H9 (cell line): ENCODE data around the gene TTC24. TPM values are rescaled to one million over a fixed set of nuclear protein-coding genes. Genes with fewer than 3 reads are reported as not detected.

Source experiments
- DNase-seq: peaks from one replicate; pipeline ENCODE4 v3.0.0-alpha.2; 2017
- H2AFZ ChIP-seq: one replicate; pipeline ENCODE4 v1.6.1; 2013; ENCODE audit warnings: mild to moderate bottlenecking, low read length, control low read depth, moderate library complexity
- H2AK5ac ChIP-seq: 2 replicates; pipeline ENCODE4 v1.6.1; 2013; ENCODE audit warnings: low read length, control low read depth, mixed read lengths; ENCODE audit not compliant: insufficient read length
- H2BK120ac ChIP-seq: one replicate; pipeline ENCODE4 v1.6.1; 2013; ENCODE audit warnings: low read depth, mild to moderate bottlenecking, low read length, control low read depth, inconsistent platforms; ENCODE audit not compliant: poor library complexity, severe bottlenecking
- H2BK12ac ChIP-seq: 2 replicates; pipeline ENCODE4 v1.6.1; 2013; ENCODE audit warnings: low read length, control low read depth, mixed read lengths, low read depth; ENCODE audit not compliant: insufficient read length
- H2BK15ac ChIP-seq: 2 replicates; pipeline ENCODE4 v1.6.1; 2013; ENCODE audit warnings: low read depth, low read length, control low read depth
- H2BK20ac ChIP-seq: one replicate; pipeline ENCODE4 v1.6.1; 2013; ENCODE audit warnings: low read depth, mild to moderate bottlenecking, low read length, control low read depth, inconsistent platforms; ENCODE audit not compliant: poor library complexity, severe bottlenecking
- H2BK5ac ChIP-seq: 2 replicates; pipeline ENCODE4 v1.6.1; 2013; ENCODE audit warnings: low read length, control low read depth, mixed read lengths; ENCODE audit not compliant: insufficient read length
- H3K14ac ChIP-seq: 2 replicates; pipeline ENCODE4 v1.6.1; 2013; ENCODE audit warnings: low read length, control low read depth; ENCODE audit not compliant: insufficient read depth
- H3K18ac ChIP-seq: 2 replicates; pipeline ENCODE4 v1.6.1; 2013; ENCODE audit warnings: low read depth, mild to moderate bottlenecking, mixed read lengths, low read length, control low read depth; ENCODE audit not compliant: insufficient read length
- H3K23ac ChIP-seq: 2 replicates; pipeline ENCODE4 v1.6.1; 2013; ENCODE audit warnings: low read length, control low read depth, mixed read lengths, low read depth; ENCODE audit not compliant: insufficient read length
- H3K23me2 ChIP-seq: 2 replicates; pipeline ENCODE4 v1.6.1; 2013; ENCODE audit warnings: low read depth, mild to moderate bottlenecking, mixed read lengths, low read length, control low read depth; ENCODE audit not compliant: insufficient read length, poor library complexity, severe bottlenecking
- H3K27ac ChIP-seq: 2 replicates; pipeline ENCODE4 v1.5.1; 2013; ENCODE audit warnings: low read length, control low read depth, mixed read lengths, low read depth; ENCODE audit not compliant: insufficient read length
- H3K27me3 ChIP-seq: 2 replicates; pipeline ENCODE4 v1.6.1; 2013; ENCODE audit warnings: low read length, control low read depth, inconsistent platforms; ENCODE audit not compliant: insufficient read depth
- H3K4ac ChIP-seq: 2 replicates; pipeline ENCODE4 v1.6.1; 2013; ENCODE audit warnings: low read depth, mild to moderate bottlenecking, control low read depth, inconsistent platforms, low read length, moderate library complexity
- H3K4me1 ChIP-seq: 2 replicates; pipeline ENCODE4 v1.6.1; 2013; ENCODE audit warnings: low read length, control low read depth, inconsistent platforms; ENCODE audit not compliant: insufficient read depth
- H3K4me2 ChIP-seq: 2 replicates; pipeline ENCODE4 v1.6.1; 2013; ENCODE audit warnings: low read length, control low read depth, mixed read lengths; ENCODE audit not compliant: insufficient read length, insufficient read depth
- H3K56ac ChIP-seq: 2 replicates; pipeline ENCODE4 v1.6.1; 2013; ENCODE audit warnings: low read depth, mild to moderate bottlenecking, mixed read lengths, low read length, control low read depth; ENCODE audit not compliant: insufficient read length
- H3K79me1 ChIP-seq: 2 replicates; pipeline ENCODE4 v1.6.1; 2013; ENCODE audit warnings: low read depth, mild to moderate bottlenecking, moderate library complexity, low read length, control low read depth, inconsistent platforms; ENCODE audit not compliant: insufficient read depth, poor library complexity, severe bottlenecking
- H3K79me2 ChIP-seq: 2 replicates; pipeline ENCODE4 v1.6.1; 2013; ENCODE audit warnings: low read length, control low read depth, inconsistent platforms; ENCODE audit not compliant: insufficient read depth
- H3K9ac ChIP-seq: 2 replicates; pipeline ENCODE4 v1.6.1; 2013; ENCODE audit warnings: low read length, control low read depth, mixed read lengths; ENCODE audit not compliant: insufficient read length; ENCODE audit errors: extremely low read depth
- H3K9me3 ChIP-seq: one replicate; pipeline ENCODE4 v1.6.1; 2013; ENCODE audit warnings: low read depth, low read length, inconsistent platforms; ENCODE audit not compliant: control insufficient read depth
- H3T11ph ChIP-seq: one replicate; pipeline ENCODE4 v1.6.1; 2013; ENCODE audit warnings: mild to moderate bottlenecking, low read length, control low read depth, inconsistent platforms
- H4K20me1 ChIP-seq: one replicate; pipeline ENCODE4 v1.6.1; 2013; ENCODE audit not compliant: control insufficient read depth, insufficient read length, insufficient read depth
- H4K5ac ChIP-seq: 2 replicates; pipeline ENCODE4 v1.6.1; 2013; ENCODE audit warnings: low read depth, mild to moderate bottlenecking, mixed read lengths, low read length, control low read depth; ENCODE audit not compliant: insufficient read length
- H4K8ac ChIP-seq: replicated peaks from 2 replicates; pipeline ENCODE4 v1.6.1; 2013; ENCODE audit warnings: low read length, control low read depth, mixed read lengths, low read depth; ENCODE audit not compliant: insufficient read length
- H4K91ac ChIP-seq: 2 replicates; pipeline ENCODE4 v1.6.1; 2013; ENCODE audit warnings: low read depth, mild to moderate bottlenecking, moderate library complexity, mixed read lengths, low read length, control low read depth; ENCODE audit not compliant: insufficient read length
- H3K27ac Mint-ChIP-seq, 3 experiments: 2 replicates in 2 of 3; 3 replicates in 1 of 3; pipeline ENCODE4 v1.8.0; 2020 to 2021; ENCODE audit warnings: mixed read lengths in 3 of 3, mild to moderate bottlenecking in 1 of 3, moderate library complexity in 1 of 3
- H3K27me3 Mint-ChIP-seq: 2 replicates; pipeline ENCODE4 v1.8.0; 2021; ENCODE audit warnings: low read depth, mild to moderate bottlenecking, moderate library complexity, mixed read lengths
- H3K36me3 Mint-ChIP-seq, 3 experiments: 2 replicates in 2 of 3; 3 replicates in 1 of 3; pipeline ENCODE4 v1.8.0; 2020 to 2021; ENCODE audit warnings: low read depth in 3 of 3, mixed read lengths in 3 of 3; ENCODE audit not compliant: insufficient read depth in 1 of 3
- H3K4me1 Mint-ChIP-seq, 2 experiments: 2 replicates each; pipeline ENCODE4 v1.8.0; 2020; ENCODE audit warnings: mixed read lengths in 2 of 2
- H3K4me3 Mint-ChIP-seq, 2 experiments: 2 replicates in 1 of 2; 3 replicates in 1 of 2; pipeline ENCODE4 v1.8.0; 2020 to 2021; ENCODE audit warnings: mild to moderate bottlenecking in 2 of 2, mixed read lengths in 2 of 2, moderate library complexity in 1 of 2
- H3K9me3 Mint-ChIP-seq, 2 experiments: 2 replicates in 1 of 2; 3 replicates in 1 of 2; pipeline ENCODE4 v1.8.0; 2020; ENCODE audit warnings: mild to moderate bottlenecking in 2 of 2, mixed read lengths in 2 of 2, moderate library complexity in 1 of 2
- WGBS: extraction: QIAGEN DNeasy Blood & Tissue Kit; methylation state at CpG from one replicate; pipeline ENCODE4 v1.1.7; 2013; ENCODE audit warnings: missing lambda C conversion rate, low lambda C conversion rate, mixed read lengths; ENCODE audit not compliant: insufficient read length; ENCODE audit errors: extremely low coverage; 5-methylcytosine and 5-hydroxymethylcytosine counted together
- total RNA-seq: library from RNA; stranded (reverse); gene quantifications from 2 replicates; pipeline ENCODE4 v1.2.1, GENCODE V29; 2021
- TF ChIP-seq, protein P1 (sequence below): fragments of 200-600 bp; sonication (generic); conservative IDR thresholded peaks from 3 replicates; pipeline ENCODE4 v1.8.0; 2021; ENCODE audit warnings: antibody characterized with exemption, mild to moderate bottlenecking

TTC24 gene
- total RNA-seq, 1 experiment from 2014 or later: 0.26 TPM

DNA sequence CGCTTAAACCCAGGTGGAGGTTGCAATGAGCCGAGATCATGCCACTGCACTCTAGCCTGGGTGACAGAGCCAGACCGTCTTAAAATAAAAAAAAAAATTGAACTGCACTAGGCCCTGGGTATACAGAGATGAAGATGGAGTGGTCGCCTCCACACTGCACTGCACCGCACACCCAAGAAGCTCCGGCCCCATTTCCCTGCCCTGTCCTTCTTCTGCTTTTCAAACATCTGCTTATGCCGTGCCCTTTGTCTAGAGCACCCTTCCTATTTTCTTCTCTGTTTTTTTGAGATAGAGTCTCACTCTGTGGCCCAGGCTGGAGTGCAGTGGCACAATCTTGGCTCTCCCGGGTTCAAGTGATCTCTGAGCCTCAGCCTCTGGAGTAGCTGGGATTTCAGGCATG, 24.6 kb upstream of the TTC24 start:
- H3K79me2 ChIP-seq: no peaks in the 10 kb centered on the region
- no peak overlapping the region for H3K9ac ChIP-seq
- DNase-seq: no peak
- H4K20me1 ChIP-seq: no peaks in the 10 kb centered on the region
- Mint-ChIP-seq H3K27ac (no peak overlapping the region), H3K27me3 (no peaks in the 10 kb centered on the region), H3K4me1 (no peaks in the 10 kb centered on the region), H3K36me3 (peaks cover 14 to 60% (median 48%) of the 10 kb centered on the region in 3 experiments; a peak in 6 of 7 replicates), H3K4me3 (no peak overlapping the region), H3K9me3 (no peaks in the 10 kb centered on the region)
- no peak overlapping the region for H2BK12ac ChIP-seq
- H2BK5ac ChIP-seq: no peak overlapping the region
- H3K4me2 ChIP-seq: no peak overlapping the region
- no peak overlapping the region for H3K4ac ChIP-seq
- no peak overlapping the region for H2AK5ac ChIP-seq
- no peak overlapping the region for H4K8ac ChIP-seq
- no peak overlapping the region for H4K91ac ChIP-seq
- H3K56ac ChIP-seq: no peak overlapping the region
- no peaks in the 10 kb centered on the region for H3K23me2 ChIP-seq
- no peak overlapping the region for H3K27ac ChIP-seq
- H3K79me1 ChIP-seq: no peaks in the 10 kb centered on the region
- no peaks in the 10 kb centered on the region for H3K27me3 ChIP-seq
- H2BK15ac ChIP-seq: no peak overlapping the region
- H3K9me3 ChIP-seq: no peaks in the 10 kb centered on the region
- no peak overlapping the region for H2AFZ ChIP-seq
- H3K14ac ChIP-seq: no peak overlapping the region
- H3K23ac ChIP-seq: no peak overlapping the region
- no peak overlapping the region for H3K18ac ChIP-seq
- WGBS: no CpG with 5 or more reads among the region's 8 CpGs
- TF ChIP-seq, protein P1, sequence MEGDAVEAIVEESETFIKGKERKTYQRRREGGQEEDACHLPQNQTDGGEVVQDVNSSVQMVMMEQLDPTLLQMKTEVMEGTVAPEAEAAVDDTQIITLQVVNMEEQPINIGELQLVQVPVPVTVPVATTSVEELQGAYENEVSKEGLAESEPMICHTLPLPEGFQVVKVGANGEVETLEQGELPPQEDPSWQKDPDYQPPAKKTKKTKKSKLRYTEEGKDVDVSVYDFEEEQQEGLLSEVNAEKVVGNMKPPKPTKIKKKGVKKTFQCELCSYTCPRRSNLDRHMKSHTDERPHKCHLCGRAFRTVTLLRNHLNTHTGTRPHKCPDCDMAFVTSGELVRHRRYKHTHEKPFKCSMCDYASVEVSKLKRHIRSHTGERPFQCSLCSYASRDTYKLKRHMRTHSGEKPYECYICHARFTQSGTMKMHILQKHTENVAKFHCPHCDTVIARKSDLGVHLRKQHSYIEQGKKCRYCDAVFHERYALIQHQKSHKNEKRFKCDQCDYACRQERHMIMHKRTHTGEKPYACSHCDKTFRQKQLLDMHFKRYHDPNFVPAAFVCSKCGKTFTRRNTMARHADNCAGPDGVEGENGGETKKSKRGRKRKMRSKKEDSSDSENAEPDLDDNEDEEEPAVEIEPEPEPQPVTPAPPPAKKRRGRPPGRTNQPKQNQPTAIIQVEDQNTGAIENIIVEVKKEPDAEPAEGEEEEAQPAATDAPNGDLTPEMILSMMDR: no peak
- H4K5ac ChIP-seq: no peak overlapping the region
- H2BK20ac ChIP-seq: no peak overlapping the region
- H2BK120ac ChIP-seq: no peak overlapping the region
- no peaks in the 10 kb centered on the region for H3K4me1 ChIP-seq
- no peak overlapping the region for H3T11ph ChIP-seq
